HG03095 (cell line): ENCODE data around the gene GABRB3.

Experiments used
- ATAC-seq: cut with Tn5 transposase; IDR thresholded peaks from one replicate; pipeline ENCODE4 v1.9.1; 2021; ENCODE audit warnings: moderate library complexity; ENCODE audit not compliant: unreplicated experiment

The GABRB3 gene

GRCh38 chr15:26679927-26680326 lies 92.9 kb downstream of the GABRB3 start:
- no peak for ATAC-seq

- ATAC-seq: no peak
Measured at GRCh38 chr15:26676115-26676514, 96.8 kb downstream of the GABRB3 start.

GRCh38 chr15:26674467-26674866 lies 98.4 kb downstream of the GABRB3 start:
- no peak for ATAC-seq

GRCh38 chr15:26673445-26673844 lies 99.4 kb downstream of the GABRB3 start:
- no peak for ATAC-seq

- no peak for ATAC-seq
Measured at GRCh38 chr15:26670116-26670515, 102.8 kb downstream of the GABRB3 start.

GRCh38 chr15:26667222-26667988 lies 105.5 kb downstream of the GABRB3 start:
- no peak for ATAC-seq

GRCh38 chr15:26665957-26666791 lies 106.7 kb downstream of the GABRB3 start:
- ATAC-seq: no peak

- ATAC-seq: no peak
Measured at GRCh38 chr15:26662283-26662682, 110.6 kb downstream of the GABRB3 start.

- ATAC-seq: no peak
Measured at GRCh38 chr15:26661748-26662147, 111.1 kb downstream of the GABRB3 start.

- no peak for ATAC-seq
Measured at GRCh38 chr15:26661107-26661506, 111.8 kb downstream of the GABRB3 start.

GRCh38 chr15:26660241-26660640 lies 112.6 kb downstream of the GABRB3 start:
- no peak for ATAC-seq

- ATAC-seq: no peak
Measured at GRCh38 chr15:26658290-26658689, 114.6 kb downstream of the GABRB3 start.

GRCh38 chr15:26656080-26656479 lies 116.8 kb downstream of the GABRB3 start:
- ATAC-seq: no peak

- no peak for ATAC-seq
Measured at GRCh38 chr15:26651909-26652308, 121.0 kb downstream of the GABRB3 start.

- ATAC-seq: no peak
Measured at GRCh38 chr15:26648676-26649075, 124.2 kb downstream of the GABRB3 start.

- ATAC-seq: no peak
Measured at GRCh38 chr15:26644948-26645347, 127.9 kb downstream of the GABRB3 start.

GRCh38 chr15:26641144-26641543 lies 131.7 kb downstream of the GABRB3 start:
- no peak for ATAC-seq

GRCh38 chr15:26640601-26641000 lies 132.3 kb downstream of the GABRB3 start:
- ATAC-seq: no peak

GRCh38 chr15:26639966-26640365 lies 132.9 kb downstream of the GABRB3 start:
- ATAC-seq: no peak

- no peak for ATAC-seq
Measured at GRCh38 chr15:26635614-26636013, 137.3 kb downstream of the GABRB3 start.

GRCh38 chr15:26635105-26635504 lies 137.8 kb downstream of the GABRB3 start:
- no peak for ATAC-seq

GRCh38 chr15:26634319-26634718 lies 138.5 kb downstream of the GABRB3 start:
- no peak for ATAC-seq
